ENCODE data around the gene SOX30.

Gene SOX30

GRCh38 chr5:157659868-157660660 lies 7.8 kb upstream of the SOX30 start:
- no peak for DNase-seq

GRCh38 chr5:157658893-157659292 lies 6.7 kb upstream of the SOX30 start:
- DNase-seq = no peak

DNA sequence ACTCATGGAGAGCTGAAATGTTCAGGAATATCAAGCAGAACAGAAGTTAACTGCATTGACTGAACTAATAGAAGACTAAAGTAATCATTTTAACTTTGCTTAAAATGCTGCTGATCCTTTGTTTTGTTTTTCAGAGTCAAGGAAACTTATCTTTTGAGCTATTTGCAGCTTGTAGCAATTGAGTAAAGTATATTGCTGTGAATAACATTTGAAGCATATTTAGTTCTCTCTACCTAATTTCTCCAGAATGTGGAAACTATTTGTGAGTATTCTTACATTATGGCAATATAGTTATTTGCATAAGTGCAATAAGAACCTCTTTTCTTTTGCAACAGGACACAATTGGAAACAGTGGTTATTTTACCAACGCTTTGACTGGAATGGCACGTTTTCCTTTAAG lies 5.3 kb upstream of the SOX30 start:
- no peak for DNase-seq

GRCh38 chr5:157651623-157652376 lies 438 bp downstream of the SOX30 start:
- DNase-seq = peak; percentile 86

GRCh38 chr5:157650991-157651611 lies 1.1 kb downstream of the SOX30 start:
- no peak for DNase-seq

DNA sequence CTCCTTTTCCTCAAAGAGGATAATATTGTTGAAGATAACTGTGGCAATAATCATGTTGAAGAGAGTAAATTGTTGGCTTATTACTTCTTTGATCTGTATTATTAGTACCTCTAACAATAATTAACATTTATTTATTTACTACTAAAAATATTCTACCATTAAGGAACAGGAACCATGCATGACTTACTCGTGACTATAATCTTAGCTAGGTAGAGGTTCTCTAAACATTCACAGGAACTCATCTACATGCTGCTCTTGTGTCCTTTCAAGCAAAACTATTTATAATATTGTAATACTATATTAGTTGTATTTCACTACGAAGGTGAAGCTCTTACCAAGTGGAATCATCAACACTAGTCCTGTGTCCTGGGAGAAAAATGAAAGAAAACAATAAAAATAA lies 3.1 kb downstream of the SOX30 start:
- DNase-seq = no peak

DNA sequence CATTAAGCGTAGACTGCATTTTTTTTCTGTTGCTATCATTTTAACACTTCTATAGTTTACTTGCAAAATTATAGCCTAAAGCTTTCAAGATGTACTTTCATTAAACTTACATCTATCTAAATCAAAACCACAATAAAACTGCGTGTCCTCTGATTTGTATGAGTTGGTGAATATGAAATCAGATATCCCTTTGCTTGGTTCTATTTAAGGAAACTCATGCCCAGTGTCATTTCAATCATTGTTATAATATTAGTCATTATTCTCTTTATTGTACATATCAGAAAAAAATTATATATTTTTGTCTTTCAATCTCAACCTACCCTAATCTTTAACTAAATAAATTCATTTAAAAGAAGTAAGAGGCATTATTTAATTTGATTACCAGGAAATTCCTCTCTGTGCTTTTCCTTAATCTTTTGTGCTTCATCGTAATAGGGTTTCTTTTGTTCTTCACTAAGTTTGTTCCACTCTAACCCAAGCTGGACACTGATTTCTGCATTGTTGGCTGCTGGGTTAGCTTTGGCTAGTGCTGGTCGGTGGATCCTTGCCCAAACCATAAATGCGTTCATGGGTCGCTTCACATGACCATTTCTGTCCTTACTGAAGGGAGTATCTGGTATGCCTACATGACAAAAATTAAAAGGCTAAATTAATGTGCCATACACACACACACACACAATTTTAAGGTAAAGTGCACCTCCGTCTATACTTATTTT lies 3.8 kb downstream of the SOX30 start:
- DNase-seq = no peak

DNA sequence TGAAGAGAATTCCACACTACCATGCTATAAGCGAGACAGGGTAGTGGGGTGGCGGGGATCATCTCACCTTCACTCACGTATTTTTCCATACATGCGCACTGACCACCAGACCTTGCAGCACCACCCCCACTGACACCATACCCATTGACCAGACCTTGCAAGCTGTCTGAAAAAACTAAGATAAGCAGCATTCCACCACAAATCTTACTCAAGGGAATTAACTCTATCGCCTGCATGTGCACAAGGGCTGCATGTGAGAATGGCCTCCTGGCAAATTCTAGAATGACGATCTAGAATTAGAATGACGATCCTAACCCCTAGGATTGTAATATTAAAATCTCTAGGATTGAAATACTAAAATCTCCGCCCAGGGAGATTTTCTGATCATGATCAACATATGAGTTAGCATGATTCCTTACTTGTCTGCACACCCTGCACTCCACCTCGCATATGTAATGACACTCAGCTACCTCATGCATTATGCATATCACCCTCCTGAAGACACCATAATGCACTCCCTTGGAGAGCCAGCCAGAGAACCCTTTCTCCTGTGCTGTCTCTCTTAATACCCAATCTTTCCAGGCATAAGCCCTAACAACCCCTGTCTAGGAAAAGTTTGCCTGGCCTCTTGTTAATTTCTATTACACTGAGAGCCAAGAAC lies 11.7 kb downstream of the SOX30 start:
- DNase-seq = no peak

DNA sequence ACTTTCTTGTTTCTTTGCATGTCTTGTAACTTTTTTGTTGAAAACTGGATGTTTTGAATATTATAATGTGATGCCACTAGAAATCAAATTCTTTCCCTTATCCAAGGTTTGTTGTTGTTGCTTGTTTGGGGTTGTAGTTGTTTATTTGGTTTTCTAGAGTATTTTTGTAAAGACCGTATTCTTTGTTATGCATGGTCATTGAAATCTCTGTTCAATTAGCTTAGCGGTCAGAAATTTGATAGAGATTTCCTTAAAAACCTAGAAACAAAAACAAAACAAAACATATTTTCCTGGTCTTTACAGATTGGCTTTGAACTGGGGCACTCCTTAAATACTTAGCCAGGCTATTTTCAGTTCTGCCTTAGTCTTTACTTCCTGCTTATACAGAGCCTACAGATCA lies 21.9 kb downstream of the SOX30 start:
- no peak for DNase-seq

DNA sequence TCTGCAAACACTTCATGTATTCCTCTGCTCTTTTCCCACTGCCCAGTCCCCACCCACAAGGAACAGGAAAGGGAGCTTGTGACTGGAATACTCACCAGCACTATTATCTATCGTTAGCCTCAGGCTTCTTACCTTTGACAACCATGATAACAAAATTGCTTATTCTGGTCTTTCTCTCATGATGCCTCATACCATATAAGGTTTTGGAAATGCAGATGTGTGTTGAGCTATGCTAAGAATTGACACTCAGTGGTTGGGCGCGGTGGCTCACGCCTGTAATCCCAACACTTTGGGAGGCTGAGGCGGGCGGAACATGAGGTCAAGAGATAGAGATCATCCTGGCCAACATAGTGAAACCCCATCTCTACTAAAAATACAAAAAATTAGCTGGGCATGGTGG lies 25.4 kb downstream of the SOX30 start:
- no peak for DNase-seq

- DNase-seq = no peak
Measured at GRCh38 chr5:157624144-157624543, 28.1 kb downstream of the SOX30 start.

- DNase-seq = no peak
Measured at GRCh38 chr5:157620776-157621175, 31.5 kb downstream of the SOX30 start.

DNA sequence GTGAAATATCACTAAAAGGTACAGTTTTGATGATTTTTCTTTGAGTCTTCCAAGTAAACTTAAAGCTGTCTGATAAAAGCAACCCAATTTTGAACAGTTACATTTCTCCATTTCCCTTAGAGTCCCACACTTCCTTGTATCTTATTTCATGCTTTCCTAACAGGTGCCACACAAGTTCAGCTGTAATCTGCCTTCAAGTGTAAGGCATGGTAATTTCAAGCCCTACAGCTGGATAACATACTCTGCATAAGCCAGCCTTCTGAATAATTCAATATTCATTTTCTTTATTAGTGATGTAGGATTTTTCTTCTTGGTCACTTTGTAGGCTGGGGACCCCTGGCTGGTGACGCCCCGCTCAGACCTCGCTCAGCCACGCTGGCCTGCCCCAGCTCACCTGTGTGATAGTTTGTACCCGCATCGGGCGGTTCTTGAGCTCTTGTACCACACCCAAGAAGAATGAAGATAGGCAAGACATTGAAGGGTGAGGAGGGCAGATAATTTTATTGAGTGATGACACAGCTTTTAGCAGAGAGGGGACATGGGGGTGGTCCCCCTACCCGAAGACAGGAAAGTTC lies 34.0 kb downstream of the SOX30 start:
- DNase-seq = no peak

DNA sequence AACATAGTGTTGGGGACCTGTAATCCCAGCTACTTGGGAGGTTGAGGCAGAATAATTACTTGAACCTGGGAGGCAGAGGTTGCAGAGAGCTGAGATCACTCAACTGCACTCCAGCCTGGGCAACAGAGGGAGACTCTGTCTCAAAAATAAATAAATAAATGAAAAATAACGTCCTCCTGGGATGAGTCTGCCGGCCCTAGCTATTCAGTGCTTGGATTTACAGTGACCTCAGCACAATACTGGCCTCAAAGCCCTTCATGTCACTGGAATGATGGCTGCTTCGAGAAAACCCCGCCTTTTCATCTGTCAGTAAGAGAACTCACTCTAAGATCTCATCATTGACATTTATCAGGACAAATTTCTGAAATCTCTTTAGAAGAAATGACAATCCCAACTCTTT lies 35.5 kb downstream of the SOX30 start:
- DNase-seq = no peak

DNA sequence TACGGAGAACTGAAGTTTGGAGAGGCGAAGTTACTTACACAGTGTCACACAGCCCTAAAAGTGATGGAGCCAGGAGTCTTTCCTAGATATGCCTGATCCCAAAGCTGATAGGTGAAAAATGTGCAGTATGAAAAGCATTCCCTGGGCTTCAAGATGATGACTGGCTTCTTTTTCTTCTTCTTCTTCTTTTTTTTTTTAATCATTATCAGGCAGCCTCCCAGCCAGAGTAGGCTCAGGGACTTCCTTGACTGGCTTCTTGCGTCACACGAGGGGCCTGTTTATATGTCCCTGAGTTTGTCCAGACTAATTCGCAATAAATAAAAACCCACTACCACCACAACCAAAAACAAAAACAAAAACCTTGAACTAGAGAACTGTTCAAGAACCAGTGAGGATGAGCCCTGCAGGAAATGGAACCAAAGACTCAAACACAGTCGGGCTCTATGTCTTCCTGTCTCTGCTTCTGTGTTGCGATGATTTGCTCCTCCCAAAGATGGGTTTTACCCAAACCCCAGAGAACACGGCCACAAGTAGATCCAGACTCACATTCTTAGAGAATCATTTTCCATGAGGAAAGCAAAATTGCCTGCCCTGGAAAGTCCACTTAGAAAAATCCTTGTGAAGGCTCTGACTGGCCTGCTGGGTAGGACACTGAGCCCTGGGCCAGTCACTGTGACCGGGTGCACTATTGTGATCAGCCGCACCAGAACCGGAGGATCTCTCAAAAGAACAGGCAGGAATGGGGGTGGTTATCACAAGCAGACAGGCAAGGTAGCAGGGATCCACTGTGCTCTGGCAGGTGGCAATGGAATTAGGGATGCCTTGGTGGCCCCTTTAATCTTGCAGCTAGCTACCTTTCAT lies 38.6 kb downstream of the SOX30 start:
- DNase-seq = no peak

DNA sequence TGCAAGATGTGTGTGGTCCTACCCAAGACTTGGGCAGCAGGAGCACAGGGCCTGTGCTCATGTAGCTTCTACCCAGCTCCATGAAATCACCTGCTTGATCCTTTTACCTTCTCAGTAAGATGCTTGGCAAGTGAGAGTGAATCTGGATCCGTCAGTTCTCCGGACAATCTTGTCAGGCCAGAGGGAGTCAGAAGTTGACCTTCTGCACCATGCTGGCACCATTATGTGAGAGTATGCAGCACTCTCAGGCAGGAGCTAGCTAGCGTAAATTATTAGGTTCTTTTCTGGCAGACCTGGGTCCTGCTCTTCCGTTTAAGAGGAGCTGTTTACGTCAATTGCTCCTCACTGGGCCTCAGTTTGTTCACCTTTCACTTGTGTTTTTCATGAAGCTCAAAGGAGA lies 39.7 kb downstream of the SOX30 start:
- DNase-seq = no peak

GRCh38 chr5:157611571-157612476 lies 40.4 kb downstream of the SOX30 start:
- no peak for DNase-seq

- no peak for DNase-seq
Measured at GRCh38 chr5:157610990-157611389, 41.2 kb downstream of the SOX30 start.

DNA sequence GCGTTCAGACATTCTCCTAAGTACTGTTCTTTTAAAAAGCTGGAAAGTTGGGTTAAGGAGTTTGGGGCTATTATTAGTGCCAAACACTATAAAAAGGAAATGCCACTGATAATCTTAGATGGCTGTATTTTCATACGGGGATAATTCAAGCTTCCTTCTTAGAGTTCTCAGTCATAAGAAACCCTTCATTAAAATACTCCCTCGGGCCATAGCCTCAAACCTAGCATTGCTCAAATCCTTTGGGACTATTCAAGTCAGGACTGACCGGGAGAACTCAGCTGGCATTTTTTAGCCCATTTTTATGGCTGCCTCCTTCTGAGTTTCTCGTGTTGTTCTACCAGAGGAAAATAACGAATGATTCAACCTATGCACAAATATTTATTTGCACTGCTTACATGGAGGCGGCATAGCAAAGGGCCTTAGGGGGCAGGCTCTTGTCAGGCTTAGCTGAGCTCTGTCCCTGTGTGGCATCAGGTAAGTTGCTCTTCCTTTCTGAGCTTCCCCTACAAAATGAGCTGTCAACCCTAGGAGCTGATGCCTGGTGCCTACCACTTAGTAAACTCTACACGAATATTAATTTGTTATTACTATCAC lies 43.2 kb downstream of the SOX30 start:
- DNase-seq = no peak

All from retina (tissue), 1 donor.